HPDE6-E6E7 (cell line): Measurements from ENCODE around the gene DACT2.

Source experiments
- DNase-seq: peaks from one replicate; pipeline ENCODE4 v3.0.0; 2011; ENCODE audit warnings: missing footprints; ENCODE audit errors: extremely low spot score

Gene DACT2

GRCh38 chr6:168265394-168265793, 54.2 kb downstream of the DACT2 start:
- DNase-seq: no peak

- DNase-seq: peak; percentile 16
Observed at GRCh38 chr6:168264593-168265335, 54.8 kb downstream of the DACT2 start.

- no peak for DNase-seq
Observed at GRCh38 chr6:168263351-168263905, 56.1 kb downstream of the DACT2 start.

- DNase-seq: no peak
Observed at GRCh38 chr6:168261234-168261633, 58.3 kb downstream of the DACT2 start.

- no peak for DNase-seq
Observed at GRCh38 chr6:168260420-168260987, 59.1 kb downstream of the DACT2 start.

- no peak for DNase-seq
Observed at GRCh38 chr6:168258795-168259194, 60.8 kb downstream of the DACT2 start.

GRCh38 chr6:168256940-168257339, 62.6 kb downstream of the DACT2 start:
- DNase-seq: no peak
